ENCODE data around the gene NXPH1.

- TF ChIP-seq, protein P1, sequence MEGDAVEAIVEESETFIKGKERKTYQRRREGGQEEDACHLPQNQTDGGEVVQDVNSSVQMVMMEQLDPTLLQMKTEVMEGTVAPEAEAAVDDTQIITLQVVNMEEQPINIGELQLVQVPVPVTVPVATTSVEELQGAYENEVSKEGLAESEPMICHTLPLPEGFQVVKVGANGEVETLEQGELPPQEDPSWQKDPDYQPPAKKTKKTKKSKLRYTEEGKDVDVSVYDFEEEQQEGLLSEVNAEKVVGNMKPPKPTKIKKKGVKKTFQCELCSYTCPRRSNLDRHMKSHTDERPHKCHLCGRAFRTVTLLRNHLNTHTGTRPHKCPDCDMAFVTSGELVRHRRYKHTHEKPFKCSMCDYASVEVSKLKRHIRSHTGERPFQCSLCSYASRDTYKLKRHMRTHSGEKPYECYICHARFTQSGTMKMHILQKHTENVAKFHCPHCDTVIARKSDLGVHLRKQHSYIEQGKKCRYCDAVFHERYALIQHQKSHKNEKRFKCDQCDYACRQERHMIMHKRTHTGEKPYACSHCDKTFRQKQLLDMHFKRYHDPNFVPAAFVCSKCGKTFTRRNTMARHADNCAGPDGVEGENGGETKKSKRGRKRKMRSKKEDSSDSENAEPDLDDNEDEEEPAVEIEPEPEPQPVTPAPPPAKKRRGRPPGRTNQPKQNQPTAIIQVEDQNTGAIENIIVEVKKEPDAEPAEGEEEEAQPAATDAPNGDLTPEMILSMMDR (IDR thresholded peaks at IDR 0.05): no peak
- TF ChIP-seq POLR2A (IDR thresholded peaks at IDR 0.05): no peak
- TF ChIP-seq EP300 (IDR thresholded peaks at IDR 0.05): no peak
Measured at GRCh38 chr7:8783229-8783628, 349.8 kb downstream of the NXPH1 start.

Data from ovary (tissue), 3 donors.